Peyer's patch (tissue), 4 donors: ENCODE measurements around the gene PPM1M. TPM values are rescaled to one million over a fixed set of nuclear protein-coding genes. Genes with fewer than 3 reads are reported as not detected.
A peak's percentile ranks its signal among the peaks of the same experiment; 100 is the strongest.

Source experiments
- DNase-seq, 3 donors: peaks; one replicate each; pipeline ENCODE4 v3.0.0-alpha.2; 2017 to 2019
- H3K27ac ChIP-seq, 4 donors: fragments of 200-600 bp; sonication (generic); one replicate each; pipeline ENCODE4 v1.5.1; 2016 to 2019
- H3K27me3 ChIP-seq, 2 donors: fragments of 200-600 bp; sonication (generic); one replicate each; pipeline ENCODE4 v1.5.1; 2019
- H3K36me3 ChIP-seq, 3 donors: fragments of 200-600 bp; sonication (generic); one replicate each; pipeline ENCODE4 v1.5.1; 2016 to 2019
- H3K4me1 ChIP-seq, 4 donors: fragments of 200-600 bp; sonication (generic); one replicate each; pipeline ENCODE4 v1.5.1; 2016 to 2019
- H3K4me3 ChIP-seq, 4 donors: fragments of 200-600 bp; sonication (generic); 1 replicate in 3 of 4; 2 replicates in 1 of 4; pipeline ENCODE4 v1.5.1; 2016 to 2019; ENCODE audit warnings: mild to moderate bottlenecking in 1 of 4
- H3K9me3 ChIP-seq, 4 donors: fragments of 200-600 bp; sonication (generic); one replicate each; pipeline ENCODE4 v1.5.1; 2016 to 2019; ENCODE audit warnings: mild to moderate bottlenecking in 1 of 4
- POLR2A ChIP-seq, 2 donors: fragments of 450-650 bp; IDR thresholded peaks; one replicate each; pipeline ENCODE4 v1.5.1; 2017; ENCODE audit warnings: antibody characterized with exemption in 2 of 2, mild to moderate bottlenecking in 2 of 2, moderate library complexity in 2 of 2
- total RNA-seq, 4 donors: library from RNA; depleted of rRNA; stranded (reverse); fragments of >200 nt; gene quantifications; one replicate each; pipeline ENCODE4 v1.1.0, GENCODE V29; 2016
- TF ChIP-seq, protein P1 (sequence below), 6 experiments: fragments of 450-650 bp in 4 of 6; fragments of 200-600 bp in 2 of 6; sonication (generic) in 1 of 6; IDR thresholded peaks; one replicate each; pipeline ENCODE4 v1.5.1; 2017 to 2019; ENCODE audit warnings: antibody characterized with exemption in 6 of 6, mild to moderate bottlenecking in 3 of 6, moderate library complexity in 1 of 6

The PPM1M gene
- total RNA-seq, 4 donors from 2014 or later = 4.0 to 32.2 (median 6.7) TPM

DNA sequence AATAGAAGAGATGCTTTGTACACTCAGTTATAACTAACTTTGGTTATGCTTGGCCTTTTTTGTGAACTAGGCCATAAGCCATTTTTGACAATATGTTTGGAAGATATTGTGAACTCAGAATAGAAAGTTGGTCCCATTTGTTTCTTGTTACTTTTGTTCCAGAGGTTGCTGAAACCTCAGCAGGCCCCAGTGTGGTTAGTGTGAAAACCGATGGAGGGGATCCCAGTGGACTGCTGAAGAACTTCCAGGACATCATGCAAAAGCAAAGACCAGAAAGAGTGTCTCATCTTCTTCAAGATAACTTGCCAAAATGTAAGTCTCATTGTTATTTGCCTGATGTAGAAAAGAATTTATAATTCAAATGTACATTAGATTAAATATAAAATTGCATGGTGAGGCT, 41.9 kb upstream of the PPM1M start:
- Histone ChIP-seq H3K4me1 (peaks cover 0 to 31% (median 8%) of the 10 kb centered on the region in 4 donors), H3K9me3 (no peaks in the 10 kb centered on the region), H3K27me3 (no peaks in the 10 kb centered on the region), H3K36me3 (peaks cover 0 to 70% (median 0%) of the 10 kb centered on the region in 3 donors), H3K4me3 (no peak overlapping the region), H3K27ac (no peak overlapping the region)
- TF ChIP-seq, protein P1, sequence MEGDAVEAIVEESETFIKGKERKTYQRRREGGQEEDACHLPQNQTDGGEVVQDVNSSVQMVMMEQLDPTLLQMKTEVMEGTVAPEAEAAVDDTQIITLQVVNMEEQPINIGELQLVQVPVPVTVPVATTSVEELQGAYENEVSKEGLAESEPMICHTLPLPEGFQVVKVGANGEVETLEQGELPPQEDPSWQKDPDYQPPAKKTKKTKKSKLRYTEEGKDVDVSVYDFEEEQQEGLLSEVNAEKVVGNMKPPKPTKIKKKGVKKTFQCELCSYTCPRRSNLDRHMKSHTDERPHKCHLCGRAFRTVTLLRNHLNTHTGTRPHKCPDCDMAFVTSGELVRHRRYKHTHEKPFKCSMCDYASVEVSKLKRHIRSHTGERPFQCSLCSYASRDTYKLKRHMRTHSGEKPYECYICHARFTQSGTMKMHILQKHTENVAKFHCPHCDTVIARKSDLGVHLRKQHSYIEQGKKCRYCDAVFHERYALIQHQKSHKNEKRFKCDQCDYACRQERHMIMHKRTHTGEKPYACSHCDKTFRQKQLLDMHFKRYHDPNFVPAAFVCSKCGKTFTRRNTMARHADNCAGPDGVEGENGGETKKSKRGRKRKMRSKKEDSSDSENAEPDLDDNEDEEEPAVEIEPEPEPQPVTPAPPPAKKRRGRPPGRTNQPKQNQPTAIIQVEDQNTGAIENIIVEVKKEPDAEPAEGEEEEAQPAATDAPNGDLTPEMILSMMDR (IDR thresholded peaks at IDR 0.05) = no peak
- TF ChIP-seq POLR2A (IDR thresholded peaks at IDR 0.05) = no peak
- DNase-seq = no peak

DNA sequence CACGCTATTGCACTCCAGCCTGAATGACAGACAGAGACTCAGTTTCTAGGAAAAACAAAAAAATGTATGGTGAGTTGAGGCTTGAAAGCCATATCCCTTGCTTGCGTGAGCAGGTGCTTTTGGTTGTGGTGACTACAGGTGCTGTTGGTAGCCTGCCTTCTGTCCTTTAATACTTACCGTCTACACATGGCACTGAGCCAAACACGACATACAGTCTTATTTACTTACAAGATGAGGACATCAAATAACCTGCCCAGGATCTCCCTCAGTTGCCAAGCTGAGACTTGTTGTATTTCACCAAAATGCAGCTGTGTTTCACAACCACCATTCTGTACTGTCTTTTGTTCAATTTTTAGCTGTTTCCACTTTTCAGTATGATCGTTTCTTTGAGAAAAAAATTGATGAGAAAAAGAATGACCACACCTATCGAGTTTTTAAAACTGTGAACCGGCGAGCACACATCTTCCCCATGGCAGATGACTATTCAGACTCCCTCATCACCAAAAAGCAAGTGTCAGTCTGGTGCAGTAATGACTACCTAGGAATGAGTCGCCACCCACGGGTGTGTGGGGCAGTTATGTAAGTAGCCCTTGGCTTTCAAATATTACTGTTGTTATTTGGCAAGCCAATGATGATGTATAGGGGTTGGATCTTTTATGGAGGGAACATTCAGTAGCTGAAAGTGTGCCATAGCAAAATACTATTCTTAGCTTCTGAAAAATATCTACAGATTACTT, 41.1 kb upstream of the PPM1M start:
- no peak for DNase-seq

DNA sequence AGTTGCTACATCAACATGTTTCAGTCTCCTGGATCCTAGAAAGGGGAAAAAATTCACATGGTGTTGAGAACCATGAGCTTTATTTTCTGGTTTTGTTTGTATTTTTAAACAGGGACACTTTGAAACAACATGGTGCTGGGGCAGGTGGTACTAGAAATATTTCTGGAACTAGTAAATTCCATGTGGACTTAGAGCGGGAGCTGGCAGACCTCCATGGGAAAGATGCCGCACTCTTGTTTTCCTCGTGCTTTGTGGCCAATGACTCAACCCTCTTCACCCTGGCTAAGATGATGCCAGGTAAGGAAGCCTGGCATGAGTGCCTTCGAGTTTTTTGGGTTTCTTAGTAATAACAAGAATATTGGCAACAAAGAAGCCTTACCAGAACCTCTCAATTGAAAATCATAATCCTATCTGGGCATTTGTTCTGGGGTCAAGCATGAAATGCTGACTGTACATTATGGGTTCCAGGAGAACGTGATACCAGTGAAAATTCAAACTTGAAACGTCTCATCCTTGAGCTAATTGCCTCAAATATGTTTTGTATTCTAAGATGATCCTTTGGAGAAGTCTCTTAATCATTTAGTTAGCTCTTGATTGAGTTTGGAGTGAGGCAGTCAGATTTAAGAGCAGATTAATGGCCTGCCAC, 39.7 kb upstream of the PPM1M start:
- Histone ChIP-seq H3K27ac (no peak overlapping the region), H3K9me3 (no peaks in the 10 kb centered on the region), H3K4me1 (peaks cover 0 to 15% (median 0%) of the 10 kb centered on the region in 4 donors), H3K27me3 (no peaks in the 10 kb centered on the region), H3K4me3 (no peak overlapping the region), H3K36me3 (peaks cover 0 to 91% (median 0%) of the 10 kb centered on the region in 3 donors)
- TF ChIP-seq POLR2A (IDR thresholded peaks at IDR 0.05) = no peak
- TF ChIP-seq, protein P1 (IDR thresholded peaks at IDR 0.05) = no peak
- no peak for DNase-seq

More for the DNA sequence above, 41.1 kb upstream of the PPM1M start:
- Histone ChIP-seq H3K9me3 (no peaks in the 10 kb centered on the region), H3K4me1 (peaks cover 0 to 22% (median 0%) of the 10 kb centered on the region in 4 donors), H3K4me3 (no peak overlapping the region), H3K36me3 (peaks cover 0 to 78% (median 0%) of the 10 kb centered on the region in 3 donors), H3K27me3 (no peaks in the 10 kb centered on the region), H3K27ac (peak overlapping the region in 1 of 4 donors; percentile 8)
- no peak for TF ChIP-seq POLR2A (IDR thresholded peaks at IDR 0.05)
- TF ChIP-seq, protein P1 (IDR thresholded peaks at IDR 0.05) = no peak

DNA sequence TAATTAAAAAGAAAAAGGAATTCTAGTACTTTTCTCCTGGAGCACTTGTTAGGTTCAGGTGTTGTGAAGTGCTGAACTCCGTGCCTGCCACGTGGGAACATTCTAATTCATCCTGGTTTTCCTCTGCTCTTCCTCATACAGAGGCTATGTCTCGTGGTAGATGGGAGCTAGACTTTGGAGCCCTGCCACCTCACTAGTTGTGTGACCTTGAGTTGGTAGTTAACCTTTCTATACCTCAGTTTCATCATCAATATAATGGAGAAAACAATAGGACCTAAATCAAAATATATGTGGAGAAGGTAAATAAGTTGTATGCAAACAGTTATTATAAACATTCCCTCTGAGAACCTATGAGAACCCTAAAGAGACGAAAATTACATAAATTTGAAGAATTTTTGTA, 37.0 kb upstream of the PPM1M start:
- no peak for DNase-seq

DNA sequence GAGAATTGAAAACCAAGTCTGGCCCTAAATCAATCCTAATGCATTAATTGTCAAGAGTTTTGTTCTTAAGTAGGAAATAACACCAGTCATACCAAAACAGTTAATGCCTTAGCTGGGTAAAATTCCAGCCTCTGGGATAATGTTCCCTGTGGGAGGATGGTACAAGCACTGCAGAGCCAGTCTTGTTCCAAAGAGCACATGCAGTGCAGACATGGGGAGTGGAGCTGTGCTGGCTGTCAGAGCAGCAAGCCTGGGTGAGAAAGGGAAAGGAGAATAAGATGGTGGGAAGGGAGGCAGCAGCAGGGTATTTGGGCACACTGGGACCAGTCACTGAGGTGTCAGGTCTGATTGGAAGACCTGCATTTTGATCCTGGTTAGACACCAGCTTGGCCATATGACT, 35.5 kb upstream of the PPM1M start:
- no peaks in the 10 kb centered on the region for H3K4me1 ChIP-seq
- H3K36me3 ChIP-seq = peaks cover 0 to 100% (median 3%) of the 10 kb centered on the region in 3 donors
- no peak for TF ChIP-seq POLR2A (IDR thresholded peaks at IDR 0.05)
- TF ChIP-seq, protein P1 (IDR thresholded peaks at IDR 0.05) = no peak
- no peak for DNase-seq
- H3K9me3 ChIP-seq = no peaks in the 10 kb centered on the region
- H3K27me3 ChIP-seq = no peaks in the 10 kb centered on the region
- H3K4me3 ChIP-seq = no peak overlapping the region
- no peak overlapping the region for H3K27ac ChIP-seq

More for the DNA sequence above, 37.0 kb upstream of the PPM1M start:
- H3K27ac ChIP-seq = no peak overlapping the region
- H3K36me3 ChIP-seq = peaks cover 0 to 100% (median 0%) of the 10 kb centered on the region in 3 donors
- no peaks in the 10 kb centered on the region for H3K27me3 ChIP-seq
- no peaks in the 10 kb centered on the region for H3K9me3 ChIP-seq
- no peak for TF ChIP-seq POLR2A (IDR thresholded peaks at IDR 0.05)
- TF ChIP-seq, protein P1 (IDR thresholded peaks at IDR 0.05) = no peak
- H3K4me1 ChIP-seq = peaks cover 0 to 9% (median 0%) of the 10 kb centered on the region in 4 donors
- no peak overlapping the region for H3K4me3 ChIP-seq
